Naive thymus-derived CD4-positive, alpha-beta T cell (primary cell): ENCODE results near the gene ACTR3C. TPM values are rescaled to one million over a fixed set of nuclear protein-coding genes. Genes with fewer than 3 reads are reported as not detected.

ENCODE experiments used
- ATAC-seq: fragments of 150-1000 bp; cut with Tn5 transposase; 2 replicates; pipeline ENCODE4 v1.10.0; 2021; ENCODE audit warnings: mild to moderate bottlenecking, moderate library complexity
- CTCF ChIA-PET: fragments of 350-600 bp; sonication (Branson Sonifier 250); formaldehyde crosslinking; loops from one replicate; lab custom pipeline; 2021; ENCODE audit warnings: antibody characterized with exemption; lab: Charles Lee
- POLR2A ChIA-PET: fragments of 350-600 bp; sonication (Branson Sonifier 250); formaldehyde crosslinking; loops from one replicate; lab custom pipeline; 2021; ENCODE audit warnings: antibody characterized with exemption, inconsistent platforms; lab: Charles Lee
- DNase-seq, 9 donors: peaks; one replicate each; pipeline versions ENCODE4 v3.0.0 to v3.0.0-alpha.2; 2020 to 2022; ENCODE audit warnings: mixed read lengths in 1 of 9
- H3K27ac ChIP-seq: one replicate; pipeline ENCODE4 v1.7.0; 2013; ENCODE audit warnings: mild to moderate bottlenecking, low read depth, low read length, moderate library complexity
- H3K27me3 ChIP-seq, 2 donors: one replicate each; pipeline ENCODE4 v1.7.0; 2013; ENCODE audit warnings: low read length in 2 of 2, mild to moderate bottlenecking in 2 of 2, moderate library complexity in 2 of 2; ENCODE audit not compliant: control insufficient read depth in 2 of 2, insufficient read depth in 2 of 2
- H3K36me3 ChIP-seq, 3 experiments: 1 replicate in 2 of 3; 2 replicates in 1 of 3; pipeline ENCODE4 v1.7.0; 2013; ENCODE audit warnings: low read length in 3 of 3, mild to moderate bottlenecking in 3 of 3, moderate library complexity in 1 of 3; ENCODE audit not compliant: insufficient read depth in 3 of 3, control insufficient read depth in 2 of 3
- H3K4me1 ChIP-seq, 2 donors: one replicate each; pipeline ENCODE4 v1.7.0; 2013; ENCODE audit warnings: low read length in 2 of 2, mild to moderate bottlenecking in 2 of 2, moderate library complexity in 1 of 2; ENCODE audit not compliant: control insufficient read depth in 2 of 2, insufficient read depth in 2 of 2
- H3K4me3 ChIP-seq: 2 replicates; pipeline ENCODE4 v1.7.0; 2013; ENCODE audit warnings: mild to moderate bottlenecking, low read length
- H3K9me3 ChIP-seq, 3 experiments: 1 replicate in 2 of 3; 2 replicates in 1 of 3; pipeline ENCODE4 v1.7.0; 2013; ENCODE audit warnings: low read length in 3 of 3; ENCODE audit not compliant: control insufficient read depth in 2 of 3
- H3K27ac Mint-ChIP-seq, 9 donors: one replicate each; pipeline ENCODE4 v1.8.0; 2020 to 2022; ENCODE audit warnings: mixed read lengths in 9 of 9, mild to moderate bottlenecking in 8 of 9, moderate library complexity in 5 of 9, inconsistent platforms in 2 of 9
- H3K27me3 Mint-ChIP-seq, 5 donors: one replicate each; pipeline ENCODE4 v1.8.0; 2021 to 2022; ENCODE audit warnings: mixed read lengths in 5 of 5, mild to moderate bottlenecking in 1 of 5
- H3K36me3 Mint-ChIP-seq, 5 donors: one replicate each; pipeline ENCODE4 v1.8.0; 2020 to 2022; ENCODE audit warnings: mixed read lengths in 5 of 5, mild to moderate bottlenecking in 3 of 5, inconsistent platforms in 1 of 5
- H3K4me1 Mint-ChIP-seq, 7 donors: one replicate each; pipeline ENCODE4 v1.8.0; 2020 to 2022; ENCODE audit warnings: mixed read lengths in 7 of 7, mild to moderate bottlenecking in 3 of 7, inconsistent platforms in 1 of 7
- H3K4me3 Mint-ChIP-seq, 10 donors: one replicate each; pipeline ENCODE4 v1.8.0; 2020 to 2022; ENCODE audit warnings: mild to moderate bottlenecking in 10 of 10, mixed read lengths in 10 of 10, moderate library complexity in 6 of 10, inconsistent platforms in 2 of 10
- H3K9me3 Mint-ChIP-seq, 11 donors: one replicate each; pipeline ENCODE4 v1.8.0; 2020 to 2022; ENCODE audit warnings: mixed read lengths in 11 of 11, mild to moderate bottlenecking in 4 of 11, inconsistent platforms in 1 of 11, moderate library complexity in 1 of 11
- intact Hi-C, 2 donors: fragments of 100-400 bp; cut with micrococcal nuclease; formaldehyde crosslinking; loops; one replicate each; pipeline ENCODE4 v1.15.1; 2023
- polyA plus RNA-seq, 2 donors: library from polyadenylated mRNA; unstranded; fragments of 300-500 nt; fragmentation: Illumina TruSeq; gene quantifications; one replicate each; pipeline ENCODE4 v1.2.3, GENCODE V29; 2021
- total RNA-seq, 6 experiments: library from RNA in 5 of 6; stranded (reverse) in 5 of 6; gene quantifications; 1 replicate in 5 of 6; 2 replicates in 1 of 6; pipeline ENCODE4 v1.2.3 and lab custom pipeline; 2021 to 2026

The ACTR3C gene
- total and polyA plus RNA-seq, 7 experiments from 2014 or later = 4.8 to 13.2 (median 8.5) TPM

- no peak for DNase-seq
- peaks cover 0 to 18% (median 0%) of the 10 kb centered on the region in 3 experiments for H3K36me3 ChIP-seq
- intact Hi-C loops = no loop called here
Observed at GRCh38 chr7:150335108-150335773, 11.9 kb upstream of the ACTR3C start.

DNA sequence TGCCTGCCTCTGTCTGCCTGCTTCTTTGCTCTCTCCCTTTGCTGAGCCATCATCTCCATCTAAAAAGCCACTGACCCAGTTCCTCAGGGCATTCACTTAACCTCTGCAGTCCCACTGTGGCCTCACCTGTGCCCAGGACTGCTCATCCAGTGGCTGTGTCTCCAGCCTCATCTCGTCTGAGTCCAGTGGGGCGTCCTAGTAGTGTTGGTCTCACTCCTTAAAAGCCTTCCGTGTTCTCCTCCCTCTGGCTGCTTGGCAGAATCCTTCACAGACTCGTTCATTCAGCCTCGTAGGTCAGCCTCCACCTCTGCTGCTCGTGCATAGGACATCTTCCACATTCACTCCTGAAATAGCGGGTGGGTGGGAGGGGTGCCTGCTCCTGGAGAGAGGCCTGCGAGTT lies 10.8 kb upstream of the ACTR3C start:
- peaks cover 2 to 26% (median 6%) of the 10 kb centered on the region in 5 donors for H3K36me3 Mint-ChIP-seq
- H3K27me3 Mint-ChIP-seq = no peaks in the 10 kb centered on the region
- Histone ChIP-seq H3K27ac (no peak overlapping the region), H3K4me1 (no peaks in the 10 kb centered on the region), H3K27me3 (no peaks in the 10 kb centered on the region), H3K36me3 (peaks cover 0 to 27% (median 0%) of the 10 kb centered on the region in 3 experiments), H3K4me3 (no peak overlapping the region), H3K9me3 (no peaks in the 10 kb centered on the region)
- ATAC-seq (no peak), DNase-seq (no peak)
- H3K9me3 Mint-ChIP-seq = peaks cover 0 to 1% (median 0%) of the 10 kb centered on the region in 11 donors
- H3K27ac Mint-ChIP-seq = peak overlapping the region in 1 of 9 donors; percentile 7
- H3K4me3 Mint-ChIP-seq = no peak overlapping the region
- intact Hi-C loops = no loop called here
- H3K4me1 Mint-ChIP-seq = peaks cover 0 to 2% (median 0%) of the 10 kb centered on the region in 7 donors
- CTCF ChIA-PET = interaction anchor here (0.7 kb wide), 1 partner anchor 447 kb away, joined by 3 read pairs; no protein-coding TSS in a partner anchor
- POLR2A ChIA-PET = no interaction called here

More at GRCh38 chr7:150335108-150335773, 11.9 kb upstream of the ACTR3C start:
- H3K4me3 Mint-ChIP-seq = no peak overlapping the region
- H3K4me1 Mint-ChIP-seq = peaks cover 0 to 6% (median 4%) of the 10 kb centered on the region in 7 donors
- no peak overlapping the region for H3K4me3 ChIP-seq
- no peaks in the 10 kb centered on the region for H3K27me3 ChIP-seq
- peaks cover 0 to 10% (median 6%) of the 10 kb centered on the region in 5 donors for H3K27me3 Mint-ChIP-seq
- no peaks in the 10 kb centered on the region for H3K4me1 ChIP-seq
- no peaks in the 10 kb centered on the region for H3K9me3 ChIP-seq
- H3K27ac ChIP-seq = no peak overlapping the region
- ATAC-seq = no peak
- H3K27ac Mint-ChIP-seq = peak overlapping the region in 1 of 9 donors; percentile 47
- ChIA-PET CTCF (no interaction called here), POLR2A (interaction anchor here (0.9 kb wide), 1 partner anchor 11 kb away, joined by 3 read pairs; no protein-coding TSS in a partner anchor)
- peaks cover 0 to 24% (median 6%) of the 10 kb centered on the region in 5 donors for H3K36me3 Mint-ChIP-seq
- H3K9me3 Mint-ChIP-seq = peaks cover 0 to 1% (median 0%) of the 10 kb centered on the region in 11 donors

DNA sequence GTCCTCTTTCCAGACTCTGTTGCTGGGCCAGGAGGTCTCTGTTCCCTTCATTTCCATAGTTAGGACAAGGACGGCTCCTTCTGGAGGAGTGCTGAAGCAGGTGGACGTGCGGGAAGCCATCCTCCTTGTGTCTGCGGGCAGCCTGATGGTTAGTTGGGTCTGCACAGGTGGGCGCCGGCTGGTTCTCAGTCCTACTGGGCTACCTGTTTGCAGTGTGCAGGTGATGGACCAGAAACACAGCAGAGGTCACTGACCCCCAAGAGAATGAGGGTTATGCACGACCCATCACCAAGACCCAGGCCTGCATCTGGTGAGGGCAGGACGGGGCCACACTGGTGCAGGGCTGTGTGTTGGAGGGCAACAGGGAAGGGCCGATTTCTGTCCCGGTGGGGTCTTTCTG lies 10.3 kb upstream of the ACTR3C start:
- POLR2A ChIA-PET = no interaction called here
- no peak overlapping the region for H3K27ac Mint-ChIP-seq

DNA sequence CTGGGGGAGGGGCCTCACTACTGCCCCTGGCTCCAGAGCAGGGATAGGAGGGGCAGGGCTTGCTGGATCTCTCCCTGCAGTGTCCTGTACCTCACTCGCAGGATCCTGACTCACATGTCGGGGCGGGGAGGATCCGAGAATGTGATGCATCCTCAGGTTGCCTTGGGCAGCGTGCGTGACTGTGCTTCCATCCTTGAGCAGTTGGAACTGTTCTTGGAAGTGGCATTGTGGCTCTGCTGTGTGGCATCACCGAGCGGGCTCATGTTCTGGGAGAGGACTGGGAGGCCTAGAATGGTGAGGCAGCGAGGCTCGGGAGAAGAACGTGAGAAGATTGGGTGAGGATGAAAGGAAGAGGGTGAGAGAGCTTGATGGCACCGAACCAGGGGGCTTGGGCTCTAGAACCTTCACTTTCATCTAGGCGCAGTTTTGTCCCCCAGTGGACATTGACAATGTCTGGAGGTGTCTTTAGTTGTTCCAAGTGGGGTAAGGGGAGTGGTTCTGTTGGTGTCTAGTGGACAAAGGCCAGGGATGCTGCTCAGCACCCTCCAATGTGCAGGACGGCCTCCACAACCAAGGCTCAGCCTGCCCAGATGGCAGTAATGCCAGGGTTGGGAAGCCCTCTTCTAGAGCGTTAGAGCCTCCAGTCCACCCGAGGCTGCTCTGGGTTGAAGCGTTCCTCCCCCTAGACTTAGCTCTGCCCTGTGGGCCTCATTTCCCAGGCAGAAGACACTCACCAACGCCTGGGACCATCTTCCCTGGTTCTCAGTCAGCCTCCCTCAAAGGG lies 9.7 kb upstream of the ACTR3C start:
- Histone ChIP-seq H3K36me3 (peaks cover 0 to 38% (median 0%) of the 10 kb centered on the region in 3 experiments), H3K27me3 (no peaks in the 10 kb centered on the region), H3K27ac (no peak overlapping the region), H3K9me3 (no peaks in the 10 kb centered on the region), H3K4me1 (no peaks in the 10 kb centered on the region), H3K4me3 (no peak overlapping the region)
- ChIA-PET POLR2A (no interaction called here), CTCF (interaction anchor here (0.6 kb wide), 1 partner anchor 481 kb away, joined by 3 read pairs; no protein-coding TSS in a partner anchor)
- ATAC-seq = no peak
- Mint-ChIP-seq H3K9me3 (peaks cover 0 to 1% (median 0%) of the 10 kb centered on the region in 11 donors), H3K27me3 (no peaks in the 10 kb centered on the region), H3K4me1 (peaks cover 0 to 4% (median 0%) of the 10 kb centered on the region in 7 donors), H3K4me3 (no peak overlapping the region), H3K36me3 (peaks cover 2 to 33% (median 9%) of the 10 kb centered on the region in 5 donors), H3K27ac (no peak overlapping the region)
- intact Hi-C loops = no loop called here
- no peak for DNase-seq

More for the DNA sequence above, 10.3 kb upstream of the ACTR3C start:
- Histone ChIP-seq H3K4me1 (no peaks in the 10 kb centered on the region), H3K27ac (no peak overlapping the region), H3K9me3 (no peaks in the 10 kb centered on the region), H3K27me3 (no peaks in the 10 kb centered on the region), H3K36me3 (peaks cover 0 to 31% (median 0%) of the 10 kb centered on the region in 3 experiments), H3K4me3 (no peak overlapping the region)
- Mint-ChIP-seq H3K27me3 (no peaks in the 10 kb centered on the region), H3K9me3 (peaks cover 0 to 1% (median 0%) of the 10 kb centered on the region in 11 donors), H3K4me3 (no peak overlapping the region), H3K4me1 (peaks cover 0 to 4% (median 0%) of the 10 kb centered on the region in 7 donors), H3K36me3 (peaks cover 2 to 31% (median 6%) of the 10 kb centered on the region in 5 donors)
- DNase-seq (no peak), ATAC-seq (no peak)
- CTCF ChIA-PET = interaction anchor here (0.6 kb wide), 1 partner anchor 481 kb away, joined by 3 read pairs; no protein-coding TSS in a partner anchor
- intact Hi-C loops = no loop called here

DNA sequence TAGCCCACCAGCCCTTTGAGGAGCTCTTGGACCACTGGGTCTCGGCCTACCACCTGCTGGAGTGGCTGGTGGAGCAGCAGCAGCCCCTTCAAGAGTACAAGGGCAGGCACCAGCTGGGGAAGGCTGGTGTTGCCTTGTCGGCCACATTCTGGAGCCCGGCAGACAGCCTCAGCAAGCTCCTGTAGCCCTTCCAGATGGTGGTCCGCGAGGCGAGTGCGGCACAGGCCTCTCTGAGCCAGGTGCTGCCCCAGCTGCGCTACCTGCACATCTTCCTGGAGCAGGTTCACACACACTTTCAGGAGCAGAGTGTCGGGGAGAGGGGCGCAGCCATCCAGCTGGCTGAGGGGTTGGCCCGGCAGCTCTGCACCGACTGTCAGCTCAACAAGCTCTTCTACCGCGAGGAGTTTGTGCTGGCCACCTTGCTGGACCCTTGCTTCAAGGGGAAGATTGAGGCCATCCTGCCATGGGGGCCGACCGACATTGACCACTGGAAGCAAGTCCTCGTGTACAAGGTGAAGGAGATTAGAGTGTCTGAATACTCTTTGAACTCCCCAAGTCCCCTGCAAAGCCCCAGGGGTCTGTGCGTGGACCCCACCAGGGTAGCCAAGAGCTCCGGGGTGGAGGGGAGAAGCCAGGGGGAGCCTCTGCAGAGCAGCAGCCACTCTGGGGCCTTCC lies 7.0 kb upstream of the ACTR3C start:
- H3K36me3 Mint-ChIP-seq = peaks cover 10 to 40% (median 17%) of the 10 kb centered on the region in 5 donors

More for the DNA sequence above, 7.0 kb upstream of the ACTR3C start:
- peaks cover 1 to 14% (median 4%) of the 10 kb centered on the region in 7 donors for H3K4me1 Mint-ChIP-seq
- ChIA-PET CTCF (no interaction called here), POLR2A (no interaction called here)
- Histone ChIP-seq H3K4me3 (no peak overlapping the region), H3K27ac (no peak overlapping the region), H3K36me3 (peaks cover 0 to 48% (median 0%) of the 10 kb centered on the region in 3 experiments), H3K27me3 (no peaks in the 10 kb centered on the region), H3K9me3 (no peaks in the 10 kb centered on the region), H3K4me1 (no peaks in the 10 kb centered on the region)
- intact Hi-C loops = no loop called here
- H3K27ac Mint-ChIP-seq = no peak overlapping the region
- no peak overlapping the region for H3K4me3 Mint-ChIP-seq
- DNase-seq (no peak), ATAC-seq (no peak)
- H3K9me3 Mint-ChIP-seq = peaks cover 0 to 1% (median 0%) of the 10 kb centered on the region in 11 donors
- no peaks in the 10 kb centered on the region for H3K27me3 Mint-ChIP-seq
